ENCODE data around the gene CCBE1. TPM values are rescaled to one million over a fixed set of nuclear protein-coding genes. Genes with fewer than 3 reads are reported as not detected.

Gene CCBE1
- total RNA-seq, 1 donor from 2014 or later, result 0.05 TPM

DNA sequence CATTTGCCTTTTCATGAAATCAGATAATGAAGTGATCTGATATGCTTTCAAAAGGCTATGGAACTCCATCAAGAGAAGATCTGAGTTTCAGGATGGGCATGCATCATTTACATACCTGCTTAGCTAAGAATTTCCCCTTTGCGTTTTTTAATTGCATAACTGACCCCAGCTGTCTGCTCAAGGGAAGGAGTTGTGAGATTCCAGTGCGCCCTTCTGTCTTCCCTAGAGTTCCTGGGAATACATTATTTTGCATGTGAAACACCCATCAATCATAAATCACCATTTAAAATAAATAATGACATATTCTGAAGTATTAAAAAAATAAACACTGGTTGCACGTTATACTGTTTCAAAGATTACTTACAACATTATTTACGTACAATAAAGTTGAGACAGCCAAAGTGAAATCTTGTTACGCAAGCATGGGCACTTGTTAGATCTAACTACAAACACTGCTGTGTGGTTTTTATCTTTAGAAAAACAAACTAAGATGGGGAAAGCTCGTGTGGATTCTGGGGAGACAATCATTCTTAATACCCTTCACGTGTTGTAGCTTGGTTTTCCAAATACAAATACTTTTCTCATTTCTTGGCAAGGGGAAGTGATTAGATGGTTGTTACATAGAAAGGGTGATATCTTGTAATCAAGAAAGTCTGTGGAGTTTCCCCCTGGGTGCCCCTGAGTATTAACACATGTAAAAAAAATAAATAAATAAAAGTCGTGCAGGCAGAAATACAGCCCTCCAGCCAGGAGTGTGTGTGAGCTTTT lies 212.5 kb downstream of the CCBE1 start:
- no peak for DNase-seq (ENCODE audit: low spot score)
- intact Hi-C loops (cut with DNase I), result no loop called here

DNA sequence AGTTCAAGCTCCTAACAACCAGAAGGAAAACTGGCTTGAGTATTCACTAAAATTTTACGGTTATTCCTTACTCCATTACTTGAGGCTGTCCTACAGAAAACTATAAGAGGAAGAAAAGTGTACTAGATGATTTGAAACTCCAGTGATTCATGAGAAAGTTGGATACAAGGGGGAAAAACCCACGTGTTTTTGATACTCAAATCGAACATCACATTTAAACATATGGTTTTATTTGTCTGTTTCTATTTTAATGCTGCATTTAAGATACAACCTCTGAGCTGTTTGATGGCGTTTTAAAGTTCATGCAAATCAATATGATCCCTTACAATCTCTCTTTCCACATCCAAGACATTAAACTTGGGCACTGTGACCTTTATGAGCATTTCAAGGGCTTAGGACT lies 213.1 kb downstream of the CCBE1 start:
- no peak for DNase-seq (ENCODE audit: low spot score)
- intact Hi-C loops (cut with DNase I), result no loop called here

DNA sequence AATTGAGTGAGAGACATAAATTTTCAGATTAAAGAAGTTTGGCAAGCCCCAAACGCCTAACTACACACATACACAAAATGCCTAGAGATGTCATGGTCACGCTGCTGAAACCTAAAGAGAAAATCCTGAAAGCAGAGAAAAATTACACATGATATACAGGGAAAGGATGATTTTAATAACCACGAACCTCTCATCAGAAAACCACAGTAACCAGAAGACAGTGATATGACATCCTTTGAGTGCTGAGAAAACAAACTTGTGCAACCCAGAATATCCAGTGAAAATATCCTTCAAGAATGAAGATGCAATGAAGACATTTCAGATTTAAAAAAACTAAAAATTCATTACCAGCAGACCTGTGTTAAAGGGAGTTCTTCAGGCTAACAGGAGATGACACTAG lies 215.8 kb downstream of the CCBE1 start:
- intact Hi-C loops (cut with DNase I), result no loop called here
- DNase-seq (ENCODE audit: low spot score), result no peak

DNA sequence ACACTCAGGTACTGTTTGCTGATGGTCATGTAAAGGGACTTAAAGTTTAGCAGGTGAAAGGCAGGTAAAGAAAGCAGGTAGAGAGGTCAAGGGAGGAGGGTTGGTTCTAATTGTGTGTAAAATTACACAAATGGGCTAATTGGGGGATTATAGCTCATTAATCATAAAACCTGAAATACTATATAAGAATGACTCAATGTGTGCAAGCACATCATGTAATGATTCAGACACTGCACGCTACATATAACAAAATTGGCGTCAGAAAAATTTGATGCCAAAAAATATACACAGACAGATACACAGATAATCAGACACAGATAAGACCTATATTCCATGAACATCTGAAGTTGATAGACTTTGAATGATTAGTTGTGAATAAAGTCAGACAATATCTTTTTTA lies 217.4 kb downstream of the CCBE1 start:
- intact Hi-C loops (cut with DNase I), result no loop called here

DNA sequence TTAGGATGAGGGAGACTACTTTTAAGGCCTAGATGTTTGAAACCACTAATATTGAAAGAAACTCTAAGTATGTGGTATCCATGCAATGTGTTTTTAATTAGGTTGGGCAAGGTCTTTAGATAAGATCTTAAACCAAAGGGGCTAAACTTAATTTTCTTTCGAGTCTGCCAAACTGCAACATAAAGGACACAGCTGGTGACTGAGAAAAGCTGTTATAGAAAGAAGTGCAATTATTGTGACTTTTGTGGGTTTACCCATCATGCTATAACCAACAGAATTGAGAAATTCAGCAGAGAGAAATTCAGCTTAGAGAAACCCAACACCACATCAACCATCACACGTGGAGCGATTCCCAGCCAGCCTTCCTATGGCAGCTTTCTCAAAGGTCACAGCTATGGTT lies 218.6 kb downstream of the CCBE1 start:
- intact Hi-C loops (cut with DNase I), result no loop called here
- no peak for DNase-seq (ENCODE audit: low spot score)

More for the DNA sequence above, 217.4 kb downstream of the CCBE1 start:
- no peak for DNase-seq (ENCODE audit: low spot score)

DNA sequence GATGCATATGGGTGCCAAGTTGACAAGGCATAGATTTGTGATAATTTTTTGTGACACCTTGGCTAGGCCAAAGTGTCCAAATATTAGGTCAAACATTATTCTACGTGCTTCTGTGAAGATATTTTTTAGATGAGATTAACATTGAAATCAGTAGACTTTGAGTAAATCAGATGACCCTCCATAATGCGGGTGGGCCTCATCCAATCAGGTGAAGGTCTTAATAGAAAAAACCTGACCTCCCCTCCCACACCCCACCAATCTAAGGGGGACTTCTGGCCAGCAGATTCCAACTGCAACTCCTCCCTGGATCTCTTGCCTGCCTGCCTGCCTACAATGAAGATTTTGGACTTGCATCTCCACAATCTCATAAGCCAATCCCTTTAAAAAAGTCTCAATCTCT lies 219.4 kb downstream of the CCBE1 start:
- DNase-seq (ENCODE audit: low spot score), result no peak
- intact Hi-C loops (cut with DNase I), result no loop called here

DNA sequence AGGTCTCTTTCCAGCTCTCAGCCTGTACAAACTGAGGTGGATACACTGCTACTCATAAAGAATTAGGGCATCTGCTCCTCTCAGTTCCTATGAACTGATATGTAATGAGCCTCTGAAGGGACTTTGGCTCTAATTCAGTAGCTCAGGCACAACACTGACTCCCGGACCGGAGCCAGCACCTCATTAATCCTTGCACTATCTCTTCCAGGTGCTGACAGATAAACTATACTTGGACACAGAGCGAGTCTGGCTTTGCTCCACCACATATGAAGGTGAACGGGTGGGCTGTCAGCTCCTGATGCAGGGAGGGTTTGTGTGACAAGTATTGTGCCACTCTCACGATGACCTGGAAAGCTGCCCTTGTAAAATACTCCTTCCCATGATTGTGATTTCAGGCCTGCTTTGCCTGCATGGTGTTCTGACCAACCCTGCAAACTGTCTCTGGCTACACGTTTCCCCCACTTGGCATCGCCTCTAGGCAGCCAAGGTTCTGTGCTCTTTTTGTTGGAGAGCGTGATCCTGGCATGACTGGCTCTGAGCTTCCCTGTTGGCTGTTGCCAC lies 226.6 kb downstream of the CCBE1 start:
- DNase-seq (ENCODE audit: low spot score), result no peak
- intact Hi-C loops (cut with DNase I), result loop anchor here (1.0 to 2.0 kb wide), 2 partner anchors 46 to 80 kb away; no protein-coding TSS in a partner anchor

DNA sequence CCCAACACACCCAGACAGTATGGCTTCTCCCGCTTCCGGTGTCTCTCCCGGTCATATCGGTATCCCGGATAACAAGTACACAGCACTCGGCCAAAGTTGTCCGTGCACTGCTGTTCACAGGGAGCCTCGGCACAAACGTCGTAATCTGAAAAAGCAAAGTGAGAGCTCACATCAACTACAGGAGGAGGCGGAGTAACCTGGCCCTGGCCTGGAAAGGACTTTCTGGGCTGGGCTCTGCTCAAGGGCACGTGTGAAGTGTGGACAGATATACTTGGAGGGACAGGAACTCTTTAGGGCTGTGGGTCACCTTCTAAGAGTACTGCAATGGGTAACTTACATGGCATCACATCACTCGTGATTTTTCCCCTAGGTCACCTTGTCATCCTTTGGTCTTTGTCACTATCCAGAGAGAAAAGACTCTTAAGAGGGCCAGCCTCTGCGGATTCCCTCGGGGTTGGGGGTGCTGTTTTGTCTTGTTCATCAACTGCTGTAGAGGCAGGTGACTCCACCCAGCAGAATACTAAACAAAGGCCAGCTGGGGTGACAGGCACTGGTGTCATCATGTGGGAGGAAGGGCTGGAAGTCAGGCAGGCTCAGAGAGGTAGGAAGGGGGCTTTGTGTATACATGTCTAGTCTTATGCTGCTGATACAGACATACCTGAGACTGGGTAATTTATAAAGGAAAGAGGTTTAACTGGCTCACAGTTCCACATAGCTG lies 227.6 kb downstream of the CCBE1 start:
- intact Hi-C loops (cut with DNase I), result loop anchor here (1.0 to 10.0 kb wide), 3 partner anchors 47 to 135 kb away; no protein-coding TSS in a partner anchor
- no peak for DNase-seq (ENCODE audit: low spot score)

DNA sequence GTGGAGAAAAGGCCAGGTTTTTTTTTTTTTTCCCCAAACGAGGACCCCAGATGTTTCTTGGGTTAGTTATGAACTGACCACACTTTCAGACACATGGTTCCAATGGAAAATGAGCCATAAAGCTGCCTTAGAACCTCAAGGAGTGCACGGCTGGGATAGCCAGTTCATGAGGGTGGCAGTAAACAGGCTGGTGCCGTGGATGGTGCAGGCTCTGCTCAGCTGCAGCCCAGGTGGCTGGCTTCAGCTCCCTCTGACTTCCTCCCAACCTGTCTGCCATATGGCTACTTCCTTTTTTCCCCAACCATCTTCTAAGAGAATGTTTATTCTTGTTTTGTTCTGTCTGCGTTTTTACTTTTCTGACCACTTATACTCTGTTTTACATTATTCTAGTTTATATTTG lies 228.4 kb downstream of the CCBE1 start:
- intact Hi-C loops (cut with DNase I), result loop anchor here (10.0 kb wide), 1 partner anchor 136 kb away; no protein-coding TSS in a partner anchor
- DNase-seq (ENCODE audit: low spot score), result no peak

DNA sequence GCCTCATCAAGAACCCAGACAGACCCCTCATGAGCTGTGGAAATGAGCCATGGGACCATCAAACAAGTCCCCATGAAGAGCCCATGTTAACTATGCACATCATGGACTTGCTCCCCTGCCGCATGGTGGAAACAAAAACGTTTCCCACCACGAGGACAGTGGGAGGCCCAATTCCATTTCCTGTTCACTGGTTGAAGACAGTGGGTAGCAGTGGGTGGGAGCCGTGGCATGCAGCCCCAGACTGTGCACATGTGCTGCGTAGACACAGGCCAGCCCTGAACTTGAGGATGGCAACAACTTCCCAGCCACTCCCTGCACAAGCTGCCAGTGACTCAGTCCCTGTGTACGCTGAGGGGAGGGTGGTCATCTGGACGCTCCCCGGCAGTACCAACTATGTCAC lies 229.7 kb downstream of the CCBE1 start:
- intact Hi-C loops (cut with DNase I), result loop anchor here (10.0 kb wide), 1 partner anchor 137 kb away; no protein-coding TSS in a partner anchor
- no peak for DNase-seq (ENCODE audit: low spot score)

DNA sequence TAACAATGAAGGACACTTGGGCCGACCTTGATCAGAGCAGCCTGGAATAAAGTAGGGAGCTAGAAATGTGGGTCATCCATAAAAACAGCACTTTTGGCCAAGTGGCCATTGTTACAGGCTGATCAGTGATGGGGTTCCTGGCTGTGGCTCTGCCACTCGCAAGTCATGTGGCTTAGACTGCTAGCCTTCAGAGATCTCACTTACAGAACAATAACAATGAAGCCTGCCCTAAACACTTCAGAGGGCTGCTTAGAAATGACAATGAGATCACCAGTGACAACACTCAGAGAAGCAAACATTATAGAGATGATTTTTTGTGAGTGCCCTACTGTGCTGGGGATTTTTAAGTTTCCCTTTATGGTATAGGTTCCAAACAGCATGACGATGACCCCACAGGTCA lies 230.2 kb downstream of the CCBE1 start:
- intact Hi-C loops (cut with DNase I), result loop anchor here (10.0 kb wide), 1 partner anchor 138 kb away; no protein-coding TSS in a partner anchor
- no peak for DNase-seq (ENCODE audit: low spot score)

DNA sequence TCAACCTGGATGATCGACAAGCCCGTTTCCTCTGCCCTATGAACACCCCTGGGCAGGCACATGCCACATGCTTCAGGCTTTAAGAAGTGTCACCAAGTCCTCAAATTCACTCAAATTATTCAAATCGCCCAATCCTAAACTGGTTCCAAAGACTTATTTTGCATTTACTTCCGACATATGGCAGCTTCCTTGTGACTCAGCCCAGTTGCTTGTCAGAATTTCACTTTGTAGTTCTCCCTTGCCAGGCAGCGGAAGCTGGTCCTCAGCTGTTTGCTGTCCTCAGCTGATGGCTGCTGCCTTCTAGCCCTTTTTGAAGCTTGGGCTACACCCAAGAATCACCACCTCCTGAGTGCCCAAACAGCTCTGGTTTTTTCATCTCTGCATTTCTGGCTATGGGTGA lies 232.7 kb downstream of the CCBE1 start:
- DNase-seq (ENCODE audit: low spot score), result no peak
- intact Hi-C loops (cut with DNase I), result loop anchor here (10.0 kb wide), 1 partner anchor 140 kb away; no protein-coding TSS in a partner anchor

DNA sequence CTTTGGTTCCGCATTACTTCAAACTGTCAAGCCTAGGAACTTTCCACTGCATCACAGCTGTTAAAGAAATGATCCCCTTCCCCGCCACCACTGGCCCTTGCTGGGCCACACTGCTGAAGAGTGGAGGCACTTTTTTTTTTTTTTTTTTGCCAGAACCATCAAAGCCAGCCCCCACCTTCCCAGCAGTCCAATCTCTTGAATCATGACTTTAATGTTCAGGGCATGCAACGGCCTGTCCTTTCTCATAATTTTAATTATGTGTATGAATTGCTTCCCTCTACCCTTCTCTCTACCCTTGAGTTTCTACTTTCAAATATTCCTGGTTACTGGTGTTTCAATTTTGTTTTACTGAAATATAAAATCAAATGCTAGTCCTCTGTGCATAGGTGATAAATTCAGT lies 236.1 kb downstream of the CCBE1 start:
- intact Hi-C loops (cut with DNase I), result loop anchor here (10.0 kb wide), 1 partner anchor 144 kb away; no protein-coding TSS in a partner anchor
- DNase-seq (ENCODE audit: low spot score), result no peak

DNA sequence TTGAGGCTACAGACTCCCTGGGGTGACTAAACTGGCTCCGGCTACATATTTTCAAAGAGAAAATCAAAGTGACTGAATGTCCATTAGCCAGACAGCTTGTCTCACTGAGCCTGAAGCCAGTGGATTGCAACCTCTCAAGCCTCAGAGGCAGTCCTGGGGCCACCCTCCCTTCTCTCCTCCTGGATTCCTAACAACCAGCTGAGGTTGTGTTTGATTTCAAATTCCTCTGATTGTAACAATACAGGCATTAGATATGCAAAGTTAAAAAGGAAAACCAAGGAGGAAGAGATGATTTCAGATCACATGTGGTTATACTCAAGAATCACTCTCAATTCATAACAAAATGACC lies 237.2 kb downstream of the CCBE1 start:
- intact Hi-C loops (cut with DNase I), result loop anchor here (10.0 kb wide), 1 partner anchor 145 kb away; no protein-coding TSS in a partner anchor
- DNase-seq (ENCODE audit: low spot score), result no peak

DNA sequence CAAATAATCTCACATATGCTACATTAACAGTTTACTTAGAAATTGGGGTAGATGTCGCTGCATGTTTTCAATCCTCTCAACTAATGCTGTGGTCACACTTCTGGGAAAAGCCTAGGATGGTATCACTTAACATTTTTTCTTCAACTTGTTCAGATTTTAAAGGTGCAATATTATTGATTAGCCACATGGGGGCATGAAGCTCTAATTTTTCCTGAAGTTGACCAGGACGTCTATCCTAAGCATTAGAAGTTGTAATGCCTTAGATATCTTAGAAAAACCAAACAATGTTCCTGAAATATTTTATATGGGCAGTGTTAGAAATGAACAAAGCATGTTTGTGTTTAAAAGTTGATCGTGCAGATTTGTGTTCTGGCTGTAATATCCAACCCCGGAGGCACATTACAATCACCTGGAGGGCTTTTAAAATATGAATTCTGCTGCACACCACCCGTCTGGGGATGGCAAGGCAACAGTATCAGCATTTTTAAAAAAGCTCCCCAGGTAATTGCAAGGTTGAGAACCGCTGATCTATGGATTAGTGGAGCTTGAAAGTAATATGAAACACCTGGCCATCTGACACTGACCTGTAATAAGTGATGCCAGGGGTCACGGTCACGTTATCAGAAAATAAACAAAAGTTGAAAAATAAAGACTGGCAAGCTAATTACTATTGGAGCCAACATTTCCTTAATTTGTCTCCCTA lies 237.7 kb downstream of the CCBE1 start:
- no peak for DNase-seq (ENCODE audit: low spot score)
- intact Hi-C loops (cut with DNase I), result loop anchor here (2.0 to 10.0 kb wide), 4 partner anchors 145 to 363 kb away; partner anchors contain the start of gene CCBE1

DNA sequence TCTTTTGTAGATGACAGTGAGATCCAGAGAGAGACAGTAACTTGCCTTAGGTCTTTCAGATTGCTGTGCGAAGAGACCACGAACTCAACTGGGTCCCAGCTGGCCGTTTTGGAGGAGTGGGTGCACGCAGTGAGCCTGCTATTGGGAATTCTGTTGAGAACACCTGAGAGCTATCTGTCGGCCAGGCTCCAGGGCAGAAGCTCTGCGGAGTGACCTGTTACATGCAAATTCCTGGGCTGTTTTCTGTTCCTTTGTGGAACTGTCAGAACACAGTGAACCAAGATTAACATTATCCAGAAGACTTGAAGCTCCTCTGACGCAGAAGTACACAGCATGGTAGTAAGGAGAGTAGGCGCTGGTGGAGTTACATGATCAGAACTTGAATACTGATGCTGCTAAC lies 238.6 kb downstream of the CCBE1 start:
- intact Hi-C loops (cut with DNase I), result loop anchor here (2.0 to 10.0 kb wide), 3 partner anchors 166 to 364 kb away; partner anchors contain the start of gene CCBE1

DNA sequence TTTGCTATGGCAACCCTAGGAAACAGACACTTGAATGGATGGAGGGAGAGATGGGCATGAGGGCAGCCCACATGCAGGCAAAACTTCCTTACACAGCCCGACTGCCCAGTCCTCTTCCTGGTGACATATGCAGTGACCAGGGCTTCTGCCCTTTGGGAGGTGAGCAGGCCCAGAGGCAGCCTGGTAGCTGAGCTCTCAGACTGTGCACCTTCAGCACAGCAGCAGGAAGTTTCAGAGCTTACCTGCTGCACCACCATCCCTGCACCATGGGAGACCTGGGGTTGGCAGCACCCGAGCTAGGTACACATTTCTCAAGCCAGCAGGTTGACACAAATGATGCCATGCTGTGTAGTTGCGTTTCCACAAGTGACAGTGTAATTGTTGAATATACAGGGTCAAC lies 240.6 kb downstream of the CCBE1 start:
- intact Hi-C loops (cut with DNase I), result loop anchor here (5.0 to 10.0 kb wide), 2 partner anchors 168 to 241 kb away; partner anchors contain the start of gene CCBE1
- DNase-seq (ENCODE audit: low spot score), result no peak

More for the DNA sequence above, 238.6 kb downstream of the CCBE1 start:
- DNase-seq (ENCODE audit: low spot score), result no peak

DNA sequence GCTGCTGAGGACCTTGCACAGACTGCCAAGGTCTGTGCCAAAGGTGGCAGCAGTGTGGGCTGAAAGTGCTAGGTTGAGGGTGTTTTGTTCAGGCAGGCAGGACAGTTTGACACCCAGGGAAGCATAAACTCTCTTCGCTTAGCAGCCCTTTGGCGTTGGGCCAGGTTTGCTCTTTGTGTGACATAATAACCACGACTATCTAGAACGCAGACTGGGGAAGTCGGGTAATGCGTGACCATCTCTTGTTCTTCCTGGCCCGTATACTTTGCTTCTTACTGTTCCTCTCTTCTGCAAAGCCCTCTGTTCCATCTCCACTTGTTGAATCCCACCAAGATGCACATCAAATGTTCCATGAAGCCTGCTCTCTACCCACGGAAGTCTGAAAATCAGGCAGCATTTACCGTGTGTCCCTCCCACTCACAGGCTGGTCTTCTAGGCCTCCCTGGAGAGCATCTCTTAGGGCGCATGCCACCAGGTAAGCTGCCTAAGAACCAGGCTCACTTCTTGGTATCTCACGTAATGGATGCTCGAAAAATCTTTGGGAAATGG lies 241.4 kb downstream of the CCBE1 start:
- DNase-seq (ENCODE audit: low spot score), result no peak
- intact Hi-C loops (cut with DNase I), result loop anchor here (5.0 to 10.0 kb wide), 2 partner anchors 169 to 241 kb away; partner anchors contain the start of gene CCBE1
